MM.1S (cell line): ENCODE results near the gene ASB5.

Experiments
- DNase-seq: peaks from one replicate; pipeline ENCODE4 v3.0.0-alpha.2; 2015
- H2AFZ ChIP-seq: fragments of 300-600 bp; sonication (generic); 2 replicates; pipeline ENCODE4 v1.6.0; 2016; ENCODE audit warnings: antibody characterized with exemption, low read length
- H3F3A ChIP-seq: fragments of 300-600 bp; sonication (generic); 2 replicates; pipeline ENCODE4 v1.6.1; 2016; ENCODE audit warnings: mild to moderate bottlenecking, antibody characterized with exemption, low read length, moderate library complexity, mixed read lengths; ENCODE audit not compliant: insufficient read depth
- H3K27ac ChIP-seq: fragments of 300-600 bp; sonication (generic); 2 replicates; pipeline ENCODE4 v1.5.1; 2016; ENCODE audit warnings: mild to moderate bottlenecking, low read length
- H3K27me3 ChIP-seq: fragments of 300-600 bp; sonication (generic); replicated peaks from 2 replicates; pipeline ENCODE4 v1.6.0; 2016; ENCODE audit warnings: low read length; ENCODE audit not compliant: insufficient read depth
- H3K36me3 ChIP-seq: fragments of 300-600 bp; sonication (generic); replicated peaks from 2 replicates; pipeline ENCODE4 v1.6.1; 2016; ENCODE audit warnings: mild to moderate bottlenecking, low read length, mixed read lengths; ENCODE audit not compliant: insufficient read depth
- H3K4me1 ChIP-seq: fragments of 300-600 bp; sonication (generic); 2 replicates; pipeline ENCODE4 v1.6.1; 2016; ENCODE audit warnings: low read length, mixed read lengths
- H3K4me2 ChIP-seq: fragments of 300-600 bp; sonication (generic); 2 replicates; pipeline ENCODE4 v1.6.0; 2016; ENCODE audit warnings: low read depth, low read length
- H3K4me3 ChIP-seq: fragments of 300-600 bp; sonication (generic); 2 replicates; pipeline ENCODE4 v1.5.1; 2016; ENCODE audit warnings: low read length, mixed read lengths
- H3K79me2 ChIP-seq: fragments of 300-600 bp; sonication (generic); 2 replicates; pipeline ENCODE4 v1.6.1; 2016; ENCODE audit warnings: mixed run types, low read length, mixed read lengths
- H3K9ac ChIP-seq: fragments of 300-600 bp; sonication (generic); 2 replicates; pipeline ENCODE4 v1.6.1; 2016; ENCODE audit warnings: low read length, mixed read lengths
- H3K9me2 ChIP-seq: fragments of 300-600 bp; sonication (generic); replicated peaks from 2 replicates; pipeline ENCODE4 v1.6.1; 2016; ENCODE audit warnings: mild to moderate bottlenecking, low read length, mixed read lengths; ENCODE audit not compliant: insufficient read depth
- H3K9me3 ChIP-seq: fragments of 300-600 bp; sonication (generic); replicated peaks from 2 replicates; pipeline ENCODE4 v1.6.1; 2016; ENCODE audit warnings: mild to moderate bottlenecking, low read length, mixed read lengths; ENCODE audit not compliant: insufficient read depth
- H4K20me1 ChIP-seq: fragments of 300-600 bp; sonication (generic); 2 replicates; pipeline ENCODE4 v1.6.1; 2016; ENCODE audit warnings: mild to moderate bottlenecking, low read length, moderate library complexity, mixed read lengths; ENCODE audit not compliant: insufficient read depth
- EZH2 ChIP-seq: fragments of 300-600 bp; sonication (generic); optimal IDR thresholded peaks from 2 replicates; pipeline ENCODE3; 2017; ENCODE audit warnings: low read depth, mild to moderate bottlenecking, antibody characterized with exemption, low read length, mixed read lengths
- EZH2phosphoT487 ChIP-seq: fragments of 300-600 bp; sonication (generic); IDR thresholded peaks from 2 replicates; pipeline ENCODE4 v1.6.1; 2018; ENCODE audit warnings: antibody characterized with exemption, low read length
- TF ChIP-seq, protein P1 (sequence below): fragments of 300-600 bp; sonication (generic); IDR thresholded peaks from 2 replicates; pipeline ENCODE4 v1.5.1; 2016; ENCODE audit warnings: antibody characterized with exemption, low read length, mixed read lengths

The ASB5 gene

GRCh38 chr4:176193938-176194337, 75.1 kb downstream of the ASB5 start:
- H3K4me3 ChIP-seq, result no peak overlapping the region
- no peaks in the 10 kb centered on the region for H3K9me2 ChIP-seq
- no peak overlapping the region for H3K27ac ChIP-seq
- H3K79me2 ChIP-seq, result no peaks in the 10 kb centered on the region
- H3K36me3 ChIP-seq, result no peaks in the 10 kb centered on the region
- no peak overlapping the region for H2AFZ ChIP-seq
- TF ChIP-seq EZH2phosphoT487 (no peak), EZH2 (no peak)
- TF ChIP-seq, protein P1, sequence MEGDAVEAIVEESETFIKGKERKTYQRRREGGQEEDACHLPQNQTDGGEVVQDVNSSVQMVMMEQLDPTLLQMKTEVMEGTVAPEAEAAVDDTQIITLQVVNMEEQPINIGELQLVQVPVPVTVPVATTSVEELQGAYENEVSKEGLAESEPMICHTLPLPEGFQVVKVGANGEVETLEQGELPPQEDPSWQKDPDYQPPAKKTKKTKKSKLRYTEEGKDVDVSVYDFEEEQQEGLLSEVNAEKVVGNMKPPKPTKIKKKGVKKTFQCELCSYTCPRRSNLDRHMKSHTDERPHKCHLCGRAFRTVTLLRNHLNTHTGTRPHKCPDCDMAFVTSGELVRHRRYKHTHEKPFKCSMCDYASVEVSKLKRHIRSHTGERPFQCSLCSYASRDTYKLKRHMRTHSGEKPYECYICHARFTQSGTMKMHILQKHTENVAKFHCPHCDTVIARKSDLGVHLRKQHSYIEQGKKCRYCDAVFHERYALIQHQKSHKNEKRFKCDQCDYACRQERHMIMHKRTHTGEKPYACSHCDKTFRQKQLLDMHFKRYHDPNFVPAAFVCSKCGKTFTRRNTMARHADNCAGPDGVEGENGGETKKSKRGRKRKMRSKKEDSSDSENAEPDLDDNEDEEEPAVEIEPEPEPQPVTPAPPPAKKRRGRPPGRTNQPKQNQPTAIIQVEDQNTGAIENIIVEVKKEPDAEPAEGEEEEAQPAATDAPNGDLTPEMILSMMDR, result no peak
- H3K9me3 ChIP-seq, result no peaks in the 10 kb centered on the region
- no peaks in the 10 kb centered on the region for H4K20me1 ChIP-seq
- H3K9ac ChIP-seq, result no peak overlapping the region
- H3K27me3 ChIP-seq, result no peaks in the 10 kb centered on the region
- H3K4me1 ChIP-seq, result peaks cover 8% of the 10 kb centered on the region; the same call in 1 of the 2 replicates
- no peak for DNase-seq
- no peak overlapping the region for H3K4me2 ChIP-seq
- H3F3A ChIP-seq, result peaks cover 6% of the 10 kb centered on the region; the same call in 1 of the 2 replicates

DNA sequence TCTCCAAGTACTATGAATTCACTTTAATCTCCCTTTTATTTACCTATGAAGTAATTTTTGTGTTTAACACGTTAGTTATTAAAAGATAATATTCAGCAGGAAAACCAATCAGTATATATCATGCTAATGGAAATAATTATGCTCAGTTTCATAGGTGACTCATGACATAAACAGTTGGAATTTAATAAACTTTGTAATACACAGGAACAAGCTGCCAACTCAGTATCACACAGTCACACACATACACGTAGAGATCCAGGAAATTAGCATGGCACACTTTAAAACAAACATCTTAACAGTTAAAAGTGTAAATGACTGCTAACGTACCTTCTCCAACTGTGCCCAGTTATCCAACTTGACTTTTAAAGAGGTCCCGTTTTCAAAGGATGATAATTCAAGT, 75.9 kb downstream of the ASB5 start:
- Histone ChIP-seq H2AFZ (no peak overlapping the region), H4K20me1 (no peaks in the 10 kb centered on the region), H3K27me3 (no peaks in the 10 kb centered on the region), H3F3A (peaks cover 6% of the 10 kb centered on the region; the same call in 1 of the 2 replicates), H3K4me3 (no peak overlapping the region), H3K27ac (no peak overlapping the region), H3K4me1 (peaks cover 8% of the 10 kb centered on the region; the same call in 1 of the 2 replicates), H3K9me2 (no peaks in the 10 kb centered on the region), H3K9me3 (no peaks in the 10 kb centered on the region), H3K36me3 (no peaks in the 10 kb centered on the region), H3K4me2 (no peak overlapping the region), H3K79me2 (no peaks in the 10 kb centered on the region), H3K9ac (no peak overlapping the region)
- TF ChIP-seq, protein P1, result no peak
- no peak for TF ChIP-seq EZH2phosphoT487
- TF ChIP-seq EZH2, result no peak
- no peak for DNase-seq

- DNase-seq, result no peak
Measured at GRCh38 chr4:176191974-176192373, 77.0 kb downstream of the ASB5 start.

More at GRCh38 chr4:176191974-176192373, 77.0 kb downstream of the ASB5 start:
- Histone ChIP-seq H3K4me1 (peaks cover 8% of the 10 kb centered on the region; the same call in 1 of the 2 replicates), H3K9me3 (no peaks in the 10 kb centered on the region), H3F3A (peaks cover 6% of the 10 kb centered on the region; the same call in 1 of the 2 replicates), H3K9me2 (no peaks in the 10 kb centered on the region), H3K27ac (no peak overlapping the region), H3K9ac (no peak overlapping the region), H3K4me3 (no peak overlapping the region), H3K36me3 (no peaks in the 10 kb centered on the region), H2AFZ (no peak overlapping the region), H3K27me3 (no peaks in the 10 kb centered on the region), H3K79me2 (no peaks in the 10 kb centered on the region), H4K20me1 (no peaks in the 10 kb centered on the region), H3K4me2 (no peak overlapping the region)
- TF ChIP-seq EZH2phosphoT487 (no peak), EZH2 (no peak)
- TF ChIP-seq, protein P1, result no peak; the same call in 1 of the 2 replicates
